DOHH2 (cell line): ENCODE results near the gene SLC2A13.

Source experiments
- EZH2phosphoT487 ChIP-seq: fragments of 200-600 bp; sonication (generic); IDR thresholded peaks from 2 replicates; pipeline ENCODE4 v1.6.1; 2017; ENCODE audit warnings: borderline replicate concordance, mild to moderate bottlenecking, antibody characterized with exemption, low read length, moderate library complexity, mixed read lengths
- TF ChIP-seq, protein P1 (sequence below): fragments of 200-600 bp; sonication (generic); IDR thresholded peaks from one replicate; pipeline ENCODE4 v1.5.1; 2014; ENCODE audit warnings: antibody characterized with exemption, mild to moderate bottlenecking, low read depth, low read length; ENCODE audit not compliant: poor library complexity, severe bottlenecking

GRCh38 chr12:40017488-40017887, 88.4 kb downstream of the SLC2A13 start:
- TF ChIP-seq, protein P1, sequence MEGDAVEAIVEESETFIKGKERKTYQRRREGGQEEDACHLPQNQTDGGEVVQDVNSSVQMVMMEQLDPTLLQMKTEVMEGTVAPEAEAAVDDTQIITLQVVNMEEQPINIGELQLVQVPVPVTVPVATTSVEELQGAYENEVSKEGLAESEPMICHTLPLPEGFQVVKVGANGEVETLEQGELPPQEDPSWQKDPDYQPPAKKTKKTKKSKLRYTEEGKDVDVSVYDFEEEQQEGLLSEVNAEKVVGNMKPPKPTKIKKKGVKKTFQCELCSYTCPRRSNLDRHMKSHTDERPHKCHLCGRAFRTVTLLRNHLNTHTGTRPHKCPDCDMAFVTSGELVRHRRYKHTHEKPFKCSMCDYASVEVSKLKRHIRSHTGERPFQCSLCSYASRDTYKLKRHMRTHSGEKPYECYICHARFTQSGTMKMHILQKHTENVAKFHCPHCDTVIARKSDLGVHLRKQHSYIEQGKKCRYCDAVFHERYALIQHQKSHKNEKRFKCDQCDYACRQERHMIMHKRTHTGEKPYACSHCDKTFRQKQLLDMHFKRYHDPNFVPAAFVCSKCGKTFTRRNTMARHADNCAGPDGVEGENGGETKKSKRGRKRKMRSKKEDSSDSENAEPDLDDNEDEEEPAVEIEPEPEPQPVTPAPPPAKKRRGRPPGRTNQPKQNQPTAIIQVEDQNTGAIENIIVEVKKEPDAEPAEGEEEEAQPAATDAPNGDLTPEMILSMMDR: no peak
- TF ChIP-seq EZH2phosphoT487: no peak
